Mesendoderm (in vitro differentiated cells): ENCODE data around the gene PELI1.
"Not testable (repeated sequence)": the region's sequence is repeated elsewhere in the genome, so short reads cannot be mapped to it uniquely, and the experiment has no call there.

Experiments used
- DNase-seq: peaks from one replicate; pipeline ENCODE4 v3.0.0; 2013
- H2AK5ac ChIP-seq: 2 replicates; pipeline ENCODE4 v1.6.1; 2013; ENCODE audit warnings: low read length, inconsistent platforms
- H2BK120ac ChIP-seq: 2 replicates; pipeline ENCODE4 v1.6.1; 2013; ENCODE audit warnings: low read depth, mild to moderate bottlenecking, low read length, moderate library complexity, mixed read lengths
- H2BK15ac ChIP-seq: replicated peaks from 2 replicates; pipeline ENCODE4 v1.6.1; 2013; ENCODE audit warnings: low read depth, mild to moderate bottlenecking, moderate library complexity
- H2BK5ac ChIP-seq: 2 replicates; pipeline ENCODE4 v1.6.1; 2013; ENCODE audit warnings: low read length, inconsistent platforms
- H3K18ac ChIP-seq: 2 replicates; pipeline ENCODE4 v1.6.1; 2013; ENCODE audit warnings: mild to moderate bottlenecking, low read length, mixed read lengths
- H3K23ac ChIP-seq: one replicate; pipeline ENCODE4 v1.6.1; 2013; ENCODE audit warnings: low read length
- H3K27ac ChIP-seq: 2 replicates; pipeline ENCODE4 v1.5.1; 2013; ENCODE audit warnings: low read depth, mild to moderate bottlenecking, inconsistent platforms, low read length, moderate library complexity
- H3K27me3 ChIP-seq: 2 replicates; pipeline ENCODE4 v1.6.1; 2013; ENCODE audit warnings: low read length, control low read depth, mild to moderate bottlenecking, inconsistent platforms; ENCODE audit not compliant: insufficient read depth, poor library complexity
- H3K36me3 ChIP-seq: 2 replicates; pipeline ENCODE4 v1.6.1; 2013; ENCODE audit warnings: low read length, inconsistent platforms; ENCODE audit not compliant: control insufficient read depth, insufficient read depth
- H3K4ac ChIP-seq: one replicate; pipeline ENCODE4 v1.6.1; 2013; ENCODE audit warnings: low read depth, mild to moderate bottlenecking, low read length, moderate library complexity
- H3K4me1 ChIP-seq: 2 replicates; pipeline ENCODE4 v1.6.1; 2013; ENCODE audit warnings: low read depth, low read length, inconsistent platforms; ENCODE audit not compliant: control insufficient read depth
- H3K4me2 ChIP-seq: 2 replicates; pipeline ENCODE4 v1.6.1; 2013; ENCODE audit warnings: low read length
- H3K4me3 ChIP-seq: 2 replicates; pipeline ENCODE4 v1.5.1; 2013; ENCODE audit warnings: mild to moderate bottlenecking, low read length
- H3K56ac ChIP-seq: one replicate; pipeline ENCODE4 v1.6.1; 2013; ENCODE audit warnings: low read length
- H3K79me1 ChIP-seq: 2 replicates; pipeline ENCODE4 v1.6.1; 2013; ENCODE audit warnings: low read length, inconsistent platforms
- H3K79me2 ChIP-seq: 2 replicates; pipeline ENCODE4 v1.6.1; 2013; ENCODE audit warnings: mild to moderate bottlenecking, low read length; ENCODE audit not compliant: control insufficient read depth, insufficient read depth
- H3K9ac ChIP-seq: 2 replicates; pipeline ENCODE4 v1.6.1; 2013; ENCODE audit warnings: low read length, inconsistent platforms
- H4K5ac ChIP-seq: one replicate; pipeline ENCODE4 v1.6.1; 2013; ENCODE audit warnings: low read length
- H4K8ac ChIP-seq: one replicate; pipeline ENCODE4 v1.6.1; 2013; ENCODE audit warnings: low read depth, mild to moderate bottlenecking, control low read depth, low read length, moderate library complexity
- WGBS: extraction: QIAGEN DNeasy Blood & Tissue Kit; methylation state at CpG from one replicate; pipeline ENCODE4 v1.1.7; 2013; ENCODE audit warnings: low lambda C conversion rate, missing lambda C conversion rate; ENCODE audit not compliant: insufficient coverage; ENCODE audit errors: extremely low coverage; 5-methylcytosine and 5-hydroxymethylcytosine counted together

Gene PELI1

DNA sequence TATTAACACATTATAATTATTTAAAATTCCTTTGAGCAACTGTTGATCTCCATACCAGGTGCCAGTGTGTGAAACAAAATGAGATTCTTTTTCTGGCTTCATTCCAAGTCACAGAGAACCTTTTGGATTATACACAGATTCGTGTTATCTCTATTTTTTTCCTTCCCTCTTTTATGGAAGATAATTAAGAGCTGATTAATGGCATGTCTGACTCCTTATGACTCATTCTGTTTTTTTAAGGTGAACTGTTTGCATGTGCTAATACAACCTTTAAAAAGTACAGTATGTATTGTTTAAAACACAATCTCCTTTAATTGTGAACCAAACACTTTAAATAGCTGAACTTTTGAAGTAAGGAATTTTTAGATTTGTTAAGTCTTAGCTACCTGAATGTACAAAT lies 39.3 kb downstream of the PELI1 start:
- DNase-seq, result no peak
- no peaks in the 10 kb centered on the region for H3K27me3 ChIP-seq
- H3K79me1 ChIP-seq, result peaks cover 8% of the 10 kb centered on the region
- H3K9ac ChIP-seq, result no peak overlapping the region
- no peak overlapping the region for H3K18ac ChIP-seq
- no peak overlapping the region for H3K27ac ChIP-seq
- H4K5ac ChIP-seq, result no peak overlapping the region
- H3K79me2 ChIP-seq, result peaks cover 14% of the 10 kb centered on the region
- H3K23ac ChIP-seq, result no peak overlapping the region
- no peak overlapping the region for H2BK15ac ChIP-seq
- H2BK120ac ChIP-seq, result no peak overlapping the region
- no peaks in the 10 kb centered on the region for H3K4me1 ChIP-seq
- no peak overlapping the region for H3K56ac ChIP-seq
- no CpG with 5 or more reads among the region's 1 CpG for WGBS
- H2AK5ac ChIP-seq, result no peak overlapping the region
- no peak overlapping the region for H3K4me3 ChIP-seq
- no peak overlapping the region for H3K4me2 ChIP-seq
- no peak overlapping the region for H3K4ac ChIP-seq
- H2BK5ac ChIP-seq, result no peak overlapping the region
- H3K36me3 ChIP-seq, result peaks cover 4% of the 10 kb centered on the region
- no peak overlapping the region for H4K8ac ChIP-seq

DNA sequence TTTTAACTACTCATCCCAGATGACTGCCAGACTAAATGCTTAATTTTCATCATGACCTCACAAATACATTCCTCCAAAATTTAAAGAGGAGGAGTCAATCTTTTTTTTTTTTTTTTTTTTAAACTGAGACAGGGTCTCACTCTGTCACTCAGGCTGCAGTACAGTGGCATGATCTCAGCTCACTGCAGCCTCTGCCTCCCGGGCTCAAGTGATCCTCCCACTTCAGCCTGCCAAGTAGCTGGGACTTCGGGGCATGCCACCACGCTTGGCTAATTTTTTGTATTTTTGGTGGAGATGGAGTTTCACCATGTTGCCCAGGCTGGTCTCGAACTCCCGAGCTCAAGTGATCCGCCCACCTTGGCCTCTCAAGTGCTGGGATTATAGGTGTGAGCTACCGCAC lies 41.5 kb downstream of the PELI1 start:
- H3K4me1 ChIP-seq, H3K4ac ChIP-seq, H2AK5ac ChIP-seq, H2BK5ac ChIP-seq, H3K18ac ChIP-seq, H3K4me3 ChIP-seq, H3K23ac ChIP-seq, H3K79me2 ChIP-seq, H3K79me1 ChIP-seq, H4K8ac ChIP-seq, H3K27me3 ChIP-seq, DNase-seq, H2BK120ac ChIP-seq, H3K27ac ChIP-seq, H3K56ac ChIP-seq, H3K4me2 ChIP-seq, H4K5ac ChIP-seq, H2BK15ac ChIP-seq, H3K9ac ChIP-seq, H3K36me3 ChIP-seq: not testable (repeated sequence)
- no CpG with 5 or more reads among the region's 7 CpGs for WGBS

GRCh38 chr2:64101141-64101591 lies 43.1 kb downstream of the PELI1 start:
- H2AK5ac ChIP-seq, result no peak overlapping the region
- H3K27ac ChIP-seq, result no peak overlapping the region
- H4K8ac ChIP-seq, result no peak overlapping the region
- no peaks in the 10 kb centered on the region for H3K27me3 ChIP-seq
- no peak overlapping the region for H3K18ac ChIP-seq
- no peak overlapping the region for H3K23ac ChIP-seq
- H3K4me1 ChIP-seq, result no peaks in the 10 kb centered on the region
- H4K5ac ChIP-seq, result no peak overlapping the region
- peaks cover 5% of the 10 kb centered on the region for H3K36me3 ChIP-seq
- H3K9ac ChIP-seq, result no peak overlapping the region
- no peak overlapping the region for H3K4me2 ChIP-seq
- no peak overlapping the region for H3K4ac ChIP-seq
- DNase-seq, result no peak
- H3K56ac ChIP-seq, result no peak overlapping the region
- no peak overlapping the region for H2BK120ac ChIP-seq
- no peak overlapping the region for H2BK5ac ChIP-seq
- H3K79me1 ChIP-seq, result peaks cover 3% of the 10 kb centered on the region
- H2BK15ac ChIP-seq, result no peak overlapping the region
- no peak overlapping the region for H3K4me3 ChIP-seq
- H3K79me2 ChIP-seq, result no peaks in the 10 kb centered on the region

GRCh38 chr2:64100584-64100983 lies 43.6 kb downstream of the PELI1 start:
- H3K79me2 ChIP-seq, H3K4me3 ChIP-seq, H3K18ac ChIP-seq, H3K4ac ChIP-seq, H2BK15ac ChIP-seq, H2AK5ac ChIP-seq, H3K27me3 ChIP-seq, H4K5ac ChIP-seq, H3K23ac ChIP-seq, H2BK5ac ChIP-seq, H3K36me3 ChIP-seq, H3K79me1 ChIP-seq, DNase-seq, H2BK120ac ChIP-seq, H3K9ac ChIP-seq, H4K8ac ChIP-seq, H3K4me1 ChIP-seq, H3K4me2 ChIP-seq, H3K27ac ChIP-seq, H3K56ac ChIP-seq: not testable (repeated sequence)
- no CpG with 5 or more reads among the region's 8 CpGs for WGBS

DNA sequence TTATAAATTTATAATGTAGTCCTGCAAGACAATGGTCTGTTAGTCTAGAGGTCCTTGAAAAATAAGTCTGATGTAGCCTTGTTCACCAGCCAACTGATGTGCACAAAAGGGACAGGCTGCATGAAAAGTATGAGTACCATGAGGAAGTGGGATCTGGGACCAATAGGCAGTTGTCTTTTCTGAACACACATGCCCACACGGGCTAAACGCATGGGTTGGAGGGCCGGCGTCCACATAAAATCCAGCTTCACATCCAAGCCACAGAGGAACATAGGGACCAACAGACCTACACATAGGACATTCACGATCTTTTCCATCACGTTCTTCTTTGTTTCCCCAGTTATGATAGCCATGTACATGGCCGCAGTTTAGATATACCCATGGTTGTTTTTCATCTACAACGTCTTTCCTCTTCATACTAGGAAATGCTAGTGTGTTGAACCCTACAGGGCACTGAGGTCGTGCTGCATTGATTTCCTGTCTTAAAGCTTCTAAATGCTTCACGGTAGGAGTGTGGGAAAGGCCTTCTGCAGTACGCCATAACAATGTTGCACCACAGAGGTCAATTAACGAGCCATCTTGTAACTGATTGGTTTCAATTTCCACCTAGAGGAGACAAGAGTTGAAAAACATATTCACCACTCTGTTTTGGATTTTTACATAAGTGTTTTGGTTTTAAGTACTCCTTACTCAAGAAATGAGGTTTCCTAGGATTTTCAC lies 49.4 kb downstream of the PELI1 start:
- no peak overlapping the region for H3K9ac ChIP-seq
- H3K27ac ChIP-seq, result no peak overlapping the region
- no peak overlapping the region for H3K4ac ChIP-seq
- DNase-seq, result no peak
- no peaks in the 10 kb centered on the region for H3K79me2 ChIP-seq
- H3K23ac ChIP-seq, result no peak overlapping the region
- H4K5ac ChIP-seq, result no peak overlapping the region
- no peaks in the 10 kb centered on the region for H3K27me3 ChIP-seq
- no peak overlapping the region for H3K18ac ChIP-seq
- H4K8ac ChIP-seq, result no peak overlapping the region
- no peak overlapping the region for H2BK120ac ChIP-seq
- H3K36me3 ChIP-seq, result peaks cover 14% of the 10 kb centered on the region
- no peak overlapping the region for H3K4me3 ChIP-seq
- no peak overlapping the region for H2BK5ac ChIP-seq
- H2BK15ac ChIP-seq, result no peak overlapping the region
- H3K79me1 ChIP-seq, result peaks cover 3% of the 10 kb centered on the region
- no peak overlapping the region for H2AK5ac ChIP-seq
- no peak overlapping the region for H3K4me2 ChIP-seq
- no peak overlapping the region for H3K56ac ChIP-seq
- no peaks in the 10 kb centered on the region for H3K4me1 ChIP-seq
- no CpG with 5 or more reads among the region's 12 CpGs for WGBS

GRCh38 chr2:64093341-64093740 lies 50.9 kb downstream of the PELI1 start:
- no CpG with 5 or more reads among the region's 4 CpGs for WGBS

More at GRCh38 chr2:64093341-64093740, 50.9 kb downstream of the PELI1 start:
- H3K27me3 ChIP-seq, result no peaks in the 10 kb centered on the region
- H2BK120ac ChIP-seq, result no peak overlapping the region
- no peaks in the 10 kb centered on the region for H3K79me2 ChIP-seq
- no peak overlapping the region for H4K5ac ChIP-seq
- no peak overlapping the region for H2AK5ac ChIP-seq
- no peak overlapping the region for H3K4me3 ChIP-seq
- no peak overlapping the region for H2BK5ac ChIP-seq
- peaks cover 3% of the 10 kb centered on the region for H3K79me1 ChIP-seq
- no peaks in the 10 kb centered on the region for H3K4me1 ChIP-seq
- H3K36me3 ChIP-seq, result peaks cover 14% of the 10 kb centered on the region
- no peak overlapping the region for H3K4me2 ChIP-seq
- no peak overlapping the region for H3K56ac ChIP-seq
- H3K4ac ChIP-seq, result no peak overlapping the region
- no peak overlapping the region for H3K18ac ChIP-seq
- H3K9ac ChIP-seq, result no peak overlapping the region
- DNase-seq, result no peak
- H3K27ac ChIP-seq, result no peak overlapping the region
- no peak overlapping the region for H3K23ac ChIP-seq
- H4K8ac ChIP-seq, result no peak overlapping the region
- no peak overlapping the region for H2BK15ac ChIP-seq
